NCI-H1694 treated with DMSO at 0.1 percent for 48 hours (cell line): ENCODE data around the gene JUND.
A peak's percentile ranks its signal among the peaks of the same experiment; 100 is the strongest.
"Not testable (repeated sequence)": the region's sequence is repeated elsewhere in the genome, so short reads cannot be mapped to it uniquely, and the experiment has no call there.

Source experiments
- DNase-seq: peaks from one replicate; lab custom pipeline; 2025; lab: John Stamatoyannopoulos, UW

Gene JUND

GRCh38 chr19:18281082-18282020 is at the start of gene JUND:
TSS of gene JUND (minus strand) at chr19:18281622. CDS start at chr19:18281484, 138 bp downstream.
- DNase-seq, result peak; percentile 92

- DNase-seq, result no peak
Observed at GRCh38 chr19:18330868-18331267, 49.4 kb upstream of the JUND start.

- DNase-seq, result no peak
Observed at GRCh38 chr19:18329035-18329376, 47.6 kb upstream of the JUND start.

GRCh38 chr19:18328340-18329034 is 47.1 kb upstream of the JUND start:
- peak; percentile 98 for DNase-seq

- DNase-seq, result no peak
Observed at GRCh38 chr19:18326772-18327171, 45.4 kb upstream of the JUND start.

- not testable (repeated sequence) for DNase-seq
Observed at GRCh38 chr19:18324373-18324731, 42.9 kb upstream of the JUND start.

- DNase-seq, result peak; percentile 97
Observed at GRCh38 chr19:18322759-18323460, 41.5 kb upstream of the JUND start, which contains the start of gene LSM4. TSS of gene LSM4 (minus strand) at chr19:18323076. CDS start at chr19:18323020, 56 bp downstream.

- peak; percentile 25 for DNase-seq
Observed at GRCh38 chr19:18322318-18322758, 40.9 kb upstream of the JUND start.

GRCh38 chr19:18321734-18322102 is 40.3 kb upstream of the JUND start:
- DNase-seq, result no peak

- DNase-seq, result no peak
Observed at GRCh38 chr19:18320865-18321733, 39.7 kb upstream of the JUND start.

- no peak for DNase-seq
Observed at GRCh38 chr19:18319591-18320135, 38.2 kb upstream of the JUND start.

GRCh38 chr19:18317961-18318800 is 36.8 kb upstream of the JUND start:
- DNase-seq, result no peak

- DNase-seq, result no peak
Observed at GRCh38 chr19:18313398-18313797, 32.0 kb upstream of the JUND start.

- no peak for DNase-seq
Observed at GRCh38 chr19:18312092-18312534, 30.7 kb upstream of the JUND start.

GRCh38 chr19:18311502-18312091 is 30.2 kb upstream of the JUND start:
- DNase-seq, result no peak

- no peak for DNase-seq
Observed at GRCh38 chr19:18310966-18311365, 29.5 kb upstream of the JUND start.

- no peak for DNase-seq
Observed at GRCh38 chr19:18310118-18310909, 28.9 kb upstream of the JUND start.

- no peak for DNase-seq
Observed at GRCh38 chr19:18309525-18310064, 28.2 kb upstream of the JUND start.

- no peak for DNase-seq
Observed at GRCh38 chr19:18308948-18309325, 27.5 kb upstream of the JUND start.
